Medulla oblongata (tissue), 1 donor: ENCODE data around the gene TTYH3.
"Not testable (repeated sequence)": the region's sequence is repeated elsewhere in the genome, so short reads cannot be mapped to it uniquely, and the experiment has no call there.

Experiments
- DNase-seq: peaks from one replicate; pipeline ENCODE4 v3.0.0-alpha.2; 2015; ENCODE audit errors: extremely low spot score

Gene TTYH3

DNA sequence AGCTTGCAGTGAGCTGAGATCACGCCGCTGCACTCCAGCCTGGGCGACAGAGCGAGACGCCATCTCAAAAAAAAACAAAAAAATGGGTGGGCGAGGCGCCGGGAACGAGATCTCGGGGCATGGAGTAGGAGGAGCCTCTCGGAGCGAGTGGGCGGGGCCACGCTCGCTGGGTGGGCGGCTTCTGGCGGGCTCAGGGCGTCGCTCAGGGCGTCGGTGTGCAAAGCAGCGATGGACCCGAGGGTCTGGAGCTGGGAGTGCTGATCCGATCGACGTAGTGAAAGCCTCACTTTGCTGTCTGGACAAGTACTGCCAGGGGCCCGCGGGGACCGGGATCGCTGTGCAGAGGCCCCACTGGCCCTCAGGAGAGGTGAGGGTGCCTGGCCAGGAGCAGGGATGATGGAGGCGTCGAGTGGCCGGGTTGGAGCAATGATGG is 33.6 kb downstream of the TTYH3 start:
- no peak for DNase-seq

DNA sequence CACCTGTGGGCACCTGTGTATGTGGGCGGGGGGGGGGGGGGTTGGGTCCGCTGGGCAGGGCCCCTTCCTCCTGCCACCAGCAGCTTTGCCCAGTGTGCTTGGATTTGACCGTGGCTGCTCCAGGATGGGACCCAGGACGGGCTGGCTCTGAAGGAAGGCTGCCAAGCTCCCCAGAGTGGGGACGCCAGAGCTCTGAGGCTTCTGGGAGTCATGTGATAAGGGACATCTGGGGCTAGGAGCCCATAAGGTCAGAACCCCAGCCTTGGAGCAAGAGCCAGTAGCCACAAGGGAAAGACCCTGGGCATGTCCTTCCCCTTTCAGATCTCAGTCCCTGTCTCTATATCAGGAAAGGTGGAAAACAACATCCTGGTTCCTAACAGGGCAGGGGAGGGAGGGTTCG is 34.4 kb downstream of the TTYH3 start:
- no peak for DNase-seq

DNA sequence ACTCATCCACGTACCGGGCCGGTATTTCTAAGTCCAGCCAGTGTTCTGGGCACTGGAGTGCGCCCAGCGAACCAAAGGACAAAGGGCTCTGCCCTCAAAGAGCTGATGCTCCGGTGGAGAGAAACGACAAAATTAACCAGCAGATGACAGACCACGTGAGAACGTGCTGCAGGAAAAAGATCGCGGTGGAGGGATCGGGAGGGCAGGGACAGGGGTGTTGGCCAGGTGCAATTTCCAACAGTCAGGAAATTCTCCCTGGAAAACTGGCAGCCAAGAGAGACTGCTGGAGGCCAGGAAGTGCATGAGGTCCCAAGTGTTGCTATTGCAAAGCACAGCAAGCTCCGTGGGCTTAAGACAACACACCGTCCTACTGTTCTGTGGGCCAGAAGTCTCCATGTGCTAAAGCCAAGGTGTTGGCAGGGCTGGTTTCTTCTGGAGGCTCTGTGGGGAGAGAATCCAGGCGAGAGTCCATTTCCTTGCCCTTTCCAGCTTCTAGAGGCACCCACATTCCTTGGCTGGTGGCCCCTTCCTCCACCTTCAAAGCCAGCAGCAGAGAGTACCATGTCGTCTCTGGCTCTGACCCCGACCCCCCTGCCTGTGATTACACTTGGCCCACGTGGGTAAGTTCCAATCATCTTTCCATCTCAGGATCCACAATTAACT is 34.9 kb downstream of the TTYH3 start:
- DNase-seq, result no peak

DNA sequence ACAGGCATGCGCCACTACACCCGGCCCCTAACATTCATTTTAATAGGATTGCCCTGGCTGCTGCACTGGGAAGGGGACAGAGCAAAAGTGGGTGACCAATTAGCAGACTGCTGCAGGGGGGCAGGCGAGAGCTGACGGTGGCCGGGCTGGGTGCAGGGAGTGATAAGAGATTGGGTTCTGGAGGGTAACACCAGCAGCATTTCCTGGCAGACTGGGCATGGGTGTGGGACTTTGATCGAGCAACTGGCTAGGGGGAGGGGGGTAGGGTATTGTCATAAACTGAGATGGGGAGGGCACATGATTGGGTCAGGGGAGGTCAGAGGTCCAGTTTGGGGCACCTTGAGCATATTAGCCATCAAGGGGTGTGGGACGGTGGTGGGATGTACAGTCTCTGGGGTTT is 36.1 kb downstream of the TTYH3 start:
- no peak for DNase-seq

DNA sequence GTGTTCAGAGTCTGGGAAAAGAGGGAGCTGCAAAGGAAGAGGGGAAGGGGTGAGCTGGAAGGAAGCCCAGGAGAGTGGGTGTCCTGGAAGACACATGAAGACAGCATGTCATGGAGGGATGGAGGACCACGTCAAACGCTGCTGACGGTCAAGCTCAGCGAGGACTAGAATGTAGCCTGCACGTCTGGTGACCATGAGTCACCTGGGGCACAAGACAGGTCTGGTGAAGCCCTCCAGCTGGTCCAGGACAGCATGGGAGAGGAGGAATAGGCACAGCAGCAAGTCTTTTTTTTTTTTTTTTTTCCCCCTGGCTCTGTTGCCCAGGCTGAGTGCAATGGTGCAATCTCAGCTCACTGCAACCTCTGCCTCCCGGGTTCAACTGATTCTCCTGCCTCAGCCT is 36.6 kb downstream of the TTYH3 start:
- no peak for DNase-seq

DNA sequence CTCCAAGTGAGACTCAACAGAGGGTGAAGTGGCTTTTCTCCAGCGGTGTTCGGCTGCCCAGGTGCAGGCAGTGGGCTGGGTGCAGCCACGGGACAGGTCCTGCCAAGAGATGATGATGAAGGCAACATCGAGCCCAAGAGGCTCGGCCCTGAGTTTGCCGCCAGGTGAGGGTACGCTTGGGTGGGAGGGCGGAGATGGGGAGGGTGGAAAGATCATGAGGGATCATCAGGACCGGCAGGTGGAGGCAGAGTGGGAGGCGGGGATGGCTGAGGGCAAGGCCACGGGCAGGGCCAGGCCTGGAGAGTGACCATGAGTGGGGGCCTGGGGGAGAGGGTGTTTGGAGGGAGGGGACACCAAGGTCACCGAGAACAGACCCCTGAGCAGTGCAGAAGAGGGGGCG is 38.4 kb downstream of the TTYH3 start:
- DNase-seq, result no peak

DNA sequence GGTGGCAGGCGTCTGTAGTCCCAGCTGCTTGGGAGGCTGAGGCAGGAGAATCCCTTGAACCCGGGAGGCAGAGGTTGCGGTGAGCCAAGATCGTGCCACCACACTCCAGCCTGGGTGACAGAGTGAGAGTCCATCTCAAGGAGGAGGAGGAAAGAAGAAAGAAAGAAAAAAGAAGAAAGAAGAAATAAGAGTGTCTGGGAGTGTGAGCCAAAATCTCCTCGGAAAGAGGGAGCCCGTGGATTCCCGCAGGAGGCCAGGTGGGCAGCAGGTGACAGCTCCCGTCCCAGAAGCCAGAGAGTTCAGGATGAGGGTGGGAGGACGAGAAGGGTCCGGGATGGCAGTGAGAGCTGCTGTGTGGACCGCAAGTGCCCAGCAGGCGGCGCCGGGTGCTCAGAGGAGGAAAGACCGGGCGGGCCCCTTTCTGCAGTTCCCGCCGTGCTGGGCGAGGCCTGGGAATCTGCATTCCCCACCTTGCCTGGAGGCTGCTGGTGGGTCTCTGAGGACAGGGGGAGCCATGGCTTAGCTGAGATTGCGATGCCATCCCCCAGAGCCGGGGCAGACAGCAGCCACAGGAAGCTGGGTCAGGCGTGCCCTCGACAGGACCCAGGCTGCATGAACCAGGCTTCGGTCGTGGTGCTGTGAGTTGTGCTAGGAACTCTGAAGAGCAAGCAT is 39.1 kb downstream of the TTYH3 start:
- peak; percentile 66 for DNase-seq

DNA sequence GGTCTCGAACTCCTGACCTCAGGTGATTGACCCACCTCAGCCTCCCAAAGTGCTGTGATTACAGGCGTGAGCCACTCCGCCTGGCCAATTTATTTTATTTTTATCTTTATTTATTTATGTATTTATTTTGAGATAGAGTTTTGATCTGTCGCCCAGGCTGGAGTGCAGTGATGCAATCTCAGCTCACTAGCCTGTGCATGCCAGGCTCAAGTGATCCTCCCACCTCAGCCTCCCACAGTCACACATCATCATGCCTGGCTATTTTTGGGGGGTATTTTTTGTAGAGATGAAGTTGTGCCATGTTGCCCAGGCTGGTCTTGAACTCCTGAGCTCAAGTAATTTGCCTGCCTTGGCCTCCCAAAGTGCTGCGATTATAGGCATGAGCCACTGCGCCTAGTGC is 41.4 kb downstream of the TTYH3 start:
- DNase-seq, result not testable (repeated sequence)

DNA sequence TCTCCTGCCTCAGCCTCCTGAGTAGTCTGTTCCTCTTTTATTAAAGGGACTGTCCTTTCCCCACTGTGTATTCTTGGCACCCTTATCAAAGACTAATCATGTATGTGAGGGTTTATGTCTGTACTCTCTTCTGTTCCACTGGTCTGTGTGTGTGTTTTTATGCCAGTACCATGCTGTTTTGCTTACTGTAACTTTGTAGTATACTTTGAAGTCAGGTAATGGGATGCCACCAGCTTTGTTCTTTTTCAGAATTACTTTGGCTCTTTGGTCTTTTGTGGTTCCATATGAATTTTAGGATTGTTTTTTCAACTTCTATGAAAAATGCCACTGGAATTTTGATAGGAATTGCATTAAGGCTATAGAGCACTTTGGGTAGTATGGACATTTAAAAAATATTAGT is 42.1 kb downstream of the TTYH3 start:
- DNase-seq, result no peak

DNA sequence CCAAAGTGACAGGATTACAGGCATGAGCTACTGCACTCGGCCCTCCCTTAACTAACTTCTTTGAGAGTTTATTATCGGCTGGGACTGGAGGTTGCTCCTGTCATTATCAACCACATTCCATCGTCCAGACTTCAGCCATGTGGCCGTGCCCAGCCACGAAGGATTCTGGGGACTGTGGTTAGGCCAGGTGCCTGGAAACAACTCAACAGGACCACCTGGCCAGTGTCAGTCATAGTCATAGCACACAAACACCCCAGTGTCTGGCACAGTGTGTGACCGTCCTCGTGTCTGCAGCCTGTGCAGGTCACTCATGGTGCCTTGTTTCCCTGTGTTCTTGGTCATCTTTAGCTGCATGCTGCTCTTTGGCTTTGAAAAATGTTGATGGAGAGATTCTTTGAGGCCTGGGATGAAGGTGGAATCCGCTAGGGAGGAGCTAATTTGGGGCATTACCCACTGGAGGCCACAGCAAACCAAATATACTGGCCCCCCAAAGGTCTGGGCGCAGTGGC is 43.5 kb downstream of the TTYH3 start:
- DNase-seq, result no peak

DNA sequence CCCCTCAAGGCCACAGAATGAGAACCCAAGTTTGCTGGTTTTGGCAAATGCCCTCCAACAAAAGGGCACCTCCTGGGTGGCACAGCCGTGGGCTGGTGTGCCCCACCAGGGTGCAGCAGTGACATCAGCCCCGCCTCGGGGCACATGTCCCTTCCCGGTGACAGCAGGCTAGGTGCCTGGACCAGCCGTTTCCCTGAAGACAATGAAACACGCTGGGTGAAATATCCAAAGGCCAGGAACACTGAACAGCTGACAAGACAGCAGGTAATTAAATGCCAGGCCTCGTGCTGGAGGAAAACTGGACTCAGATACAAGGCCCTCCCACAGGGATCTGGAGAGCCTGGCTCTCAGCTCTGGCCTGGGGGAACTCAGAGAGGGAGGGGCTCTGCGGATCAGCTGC is 44.8 kb downstream of the TTYH3 start:
- not testable (repeated sequence) for DNase-seq

DNA sequence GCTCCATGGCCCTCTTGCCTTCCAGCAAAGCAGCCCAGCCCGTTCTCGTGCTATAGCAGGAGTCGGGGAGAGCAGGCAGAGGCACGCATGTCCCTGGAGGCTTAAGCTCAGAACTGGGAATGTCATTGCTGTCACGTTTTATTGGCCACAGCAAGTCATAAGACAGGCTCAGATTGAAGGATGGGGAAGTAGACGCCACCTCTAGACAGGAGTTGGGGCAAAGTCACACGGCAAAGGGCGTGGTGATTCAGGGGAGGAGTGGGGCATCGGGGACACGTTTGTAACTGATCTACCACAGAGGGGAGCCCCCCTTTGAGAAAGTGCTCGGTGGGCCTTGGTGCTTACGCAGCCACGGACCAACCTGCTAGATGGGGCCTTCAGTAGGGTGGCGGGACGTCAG is 46.7 kb downstream of the TTYH3 start:
- not testable (repeated sequence) for DNase-seq

DNA sequence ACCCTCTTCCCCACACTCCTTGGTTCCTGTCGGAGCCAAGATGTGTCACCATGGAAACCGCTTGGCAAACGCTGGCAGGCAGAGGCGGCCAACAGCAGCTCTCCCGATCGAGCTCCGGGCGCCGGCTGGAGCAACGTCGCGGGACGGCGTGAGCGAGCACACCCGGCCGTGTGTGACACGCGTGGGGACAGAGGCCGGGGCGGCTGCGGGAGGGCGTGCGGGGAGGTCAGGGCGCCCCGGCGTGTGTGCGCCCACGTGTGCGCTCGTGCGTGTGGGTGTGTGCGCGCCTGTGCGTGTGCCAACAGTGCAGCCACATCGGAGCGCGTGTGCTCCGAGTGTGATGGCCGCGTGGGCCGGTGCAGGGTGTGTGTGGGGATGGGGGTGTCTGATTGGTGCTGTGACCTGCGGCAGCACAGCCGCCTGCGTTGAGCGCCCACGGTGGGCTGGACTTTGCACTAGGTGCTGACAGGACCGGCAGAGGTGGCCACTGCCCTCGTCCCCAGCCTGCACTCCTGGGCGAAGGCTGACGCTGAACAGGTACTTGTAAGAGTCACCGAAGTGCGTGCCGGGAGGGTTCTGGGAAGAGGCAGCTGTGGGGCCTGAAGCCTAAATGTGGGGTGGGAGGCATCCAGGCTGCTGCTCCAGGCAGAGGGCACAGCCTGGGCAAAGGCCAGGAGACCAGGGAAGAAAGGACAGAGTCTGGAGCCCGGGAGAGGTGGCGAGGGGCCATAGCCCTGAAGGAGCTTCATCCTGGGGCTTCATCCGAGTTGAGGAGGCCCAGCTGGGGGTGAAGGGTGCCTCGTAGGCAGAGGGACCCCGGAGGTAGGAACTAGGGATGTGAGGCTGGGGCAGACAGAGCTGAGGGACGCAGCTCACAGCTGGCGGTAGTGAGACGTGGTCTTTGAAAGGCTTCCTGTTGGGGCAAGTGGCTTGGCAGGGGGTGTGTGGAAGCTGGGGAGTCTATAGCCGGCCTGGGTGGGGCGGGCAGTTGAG is 47.6 kb downstream of the TTYH3 start:
- not testable (repeated sequence) for DNase-seq

DNA sequence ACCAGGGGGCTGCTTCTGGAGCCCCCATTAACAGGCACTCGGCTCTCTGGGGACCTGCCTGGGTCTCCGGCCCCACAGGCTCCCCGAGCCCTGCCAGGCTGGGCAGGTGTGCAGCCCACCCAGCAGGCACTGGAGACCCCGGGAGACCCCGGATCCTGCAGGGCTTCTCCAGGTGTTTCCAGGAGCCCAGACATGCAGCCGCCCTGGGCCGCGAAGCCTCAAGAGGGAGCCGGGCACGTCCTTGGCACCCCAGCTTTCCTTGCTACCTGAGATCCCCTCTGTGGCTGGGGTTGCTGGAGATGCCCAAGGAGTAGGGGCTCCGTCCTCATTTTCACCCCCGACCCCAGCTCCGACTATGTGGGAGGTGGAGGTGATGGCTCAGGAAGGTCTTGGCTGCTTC is 48.5 kb downstream of the TTYH3 start:
- no peak for DNase-seq

DNA sequence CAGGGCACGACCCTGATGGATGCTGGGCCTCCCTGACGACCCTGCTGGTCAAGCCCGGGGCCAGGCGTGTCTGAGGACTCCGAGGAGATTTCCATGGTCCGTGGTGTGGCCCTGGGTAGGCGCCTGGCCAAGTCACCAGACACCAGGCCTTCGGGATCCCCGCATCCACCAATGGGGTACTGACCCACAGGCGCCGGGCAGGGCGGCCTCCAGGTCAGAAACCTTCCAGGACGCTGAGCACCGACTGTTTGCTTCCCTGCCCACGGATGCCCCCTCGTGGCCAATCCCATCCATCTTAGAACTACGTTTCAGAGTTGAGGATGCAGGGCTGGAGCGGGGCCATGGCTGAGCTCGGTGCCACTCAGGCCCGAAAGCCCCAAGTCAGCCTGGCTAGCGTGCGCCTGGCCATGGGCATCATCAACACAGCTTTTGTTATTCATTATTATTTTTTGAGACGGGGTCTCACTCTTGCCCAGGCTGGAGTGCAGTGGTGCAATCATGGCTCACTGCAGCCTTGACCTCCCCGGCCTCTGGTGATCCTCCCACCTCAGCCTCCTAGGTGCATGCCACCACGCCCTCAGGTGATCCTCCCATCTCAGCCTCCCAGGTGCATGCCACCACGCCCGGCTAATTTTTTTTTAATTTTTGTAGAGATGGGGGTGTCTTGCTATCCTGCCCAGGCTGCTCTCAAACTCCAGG is 49.2 kb downstream of the TTYH3 start:
- DNase-seq, result peak; percentile 91

DNA sequence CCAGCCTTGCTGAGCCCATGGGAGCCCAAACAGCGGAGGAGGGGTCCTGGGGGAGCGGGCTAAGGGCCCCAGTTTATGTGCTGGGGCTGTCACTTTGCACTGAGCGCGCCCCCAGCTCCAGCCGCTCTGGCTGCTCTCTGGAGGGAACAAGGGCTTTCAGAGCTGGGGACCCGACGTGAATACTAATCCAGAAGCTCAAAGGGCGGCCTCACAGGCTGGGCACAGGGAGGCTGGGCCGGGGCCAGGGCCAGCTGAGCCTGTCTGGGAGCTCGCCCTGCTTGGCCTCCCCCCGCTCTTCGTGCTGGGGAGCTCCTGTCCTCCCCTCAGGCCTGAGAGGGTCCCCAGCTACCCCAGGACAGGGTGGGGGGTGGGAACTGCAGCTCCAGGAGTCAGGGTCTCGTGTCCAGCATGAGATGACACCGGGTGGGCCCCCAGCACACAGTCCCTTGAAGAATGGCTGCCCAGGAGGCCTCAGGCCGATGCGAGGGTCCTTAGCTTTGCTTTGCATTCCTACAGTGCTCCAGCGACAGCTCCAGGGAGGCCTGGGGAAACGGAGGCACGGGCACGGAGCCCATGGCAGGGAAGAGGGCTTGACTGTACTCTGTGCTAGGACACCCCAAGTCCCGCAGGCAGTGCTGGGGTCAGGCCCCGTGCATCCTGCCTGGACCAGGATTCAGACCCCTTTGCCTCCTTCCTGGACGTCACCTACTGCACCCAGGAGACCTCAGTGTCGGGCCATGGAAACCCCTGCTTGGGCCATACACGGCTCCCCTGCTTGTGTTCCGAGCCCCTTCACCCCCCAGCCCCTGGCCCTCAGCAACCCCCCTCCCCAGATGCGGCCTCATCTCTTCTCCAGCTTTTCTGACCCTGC is 50.4 kb downstream of the TTYH3 start:
- DNase-seq, result peak; percentile 97

DNA sequence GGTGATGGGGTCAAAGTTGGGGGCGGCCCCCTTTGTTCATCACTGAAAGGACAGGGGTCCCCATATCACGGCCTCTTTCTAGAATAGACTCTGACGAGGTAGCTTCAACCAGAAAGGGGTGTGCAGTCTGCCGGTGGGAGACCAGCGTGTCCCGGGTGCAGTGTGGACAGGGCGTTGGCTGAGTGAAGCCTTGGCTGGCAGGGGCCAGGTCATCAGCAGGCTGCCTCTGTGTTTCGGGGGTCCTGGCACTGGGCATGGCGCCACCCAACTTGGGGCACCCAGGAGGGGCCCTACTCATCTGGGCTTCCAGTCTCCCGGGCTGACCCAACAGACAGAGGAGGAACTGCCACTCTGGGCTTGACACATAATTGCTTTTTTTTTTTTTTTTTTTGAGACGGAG is 52.7 kb downstream of the TTYH3 start:
- DNase-seq, result no peak

DNA sequence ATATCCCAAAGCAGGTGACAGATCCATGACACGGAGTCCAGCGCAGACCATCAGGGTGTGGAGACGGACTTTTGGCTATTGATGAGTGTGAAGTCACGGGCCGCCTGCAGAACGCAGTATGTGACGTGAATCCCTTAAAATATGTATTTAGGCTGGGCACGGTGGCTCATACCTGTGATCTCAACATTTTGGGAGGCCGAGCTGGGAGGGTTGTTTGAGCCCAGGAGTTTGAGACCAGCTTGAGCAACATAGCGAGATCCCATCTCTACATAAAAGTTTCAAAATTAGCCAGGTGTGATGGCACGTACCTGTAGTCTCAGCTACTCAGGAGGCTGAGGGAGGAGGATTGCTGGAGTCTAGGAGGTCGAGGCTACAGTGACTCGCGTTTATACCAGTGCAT is 54.3 kb downstream of the TTYH3 start:
- no peak for DNase-seq

DNA sequence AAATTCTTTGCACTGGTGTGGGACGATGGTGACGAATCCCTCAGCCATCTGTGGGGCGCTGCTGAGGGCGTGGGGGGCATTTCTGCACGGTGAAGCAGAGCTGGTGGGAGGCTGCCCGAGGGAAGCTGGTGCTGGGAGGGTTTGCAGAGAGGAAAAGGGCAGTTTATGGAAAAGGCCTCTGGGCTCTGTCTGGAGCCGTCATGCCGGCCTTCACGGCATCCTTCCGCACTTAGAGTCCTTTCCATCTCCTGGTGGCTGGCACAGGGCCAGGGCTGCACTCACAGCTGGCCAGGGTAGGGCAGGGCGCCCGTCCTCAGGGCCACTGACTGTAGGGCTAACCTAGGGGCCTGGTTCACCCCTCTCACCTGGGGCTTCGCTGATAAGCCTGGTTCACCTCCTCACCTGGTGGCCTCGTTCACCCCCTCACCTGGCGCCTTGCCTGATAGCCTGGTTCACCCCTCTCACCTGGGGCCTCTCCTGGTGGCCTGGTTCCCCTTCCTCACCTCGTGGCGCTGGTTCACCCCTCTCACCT is 55.6 kb downstream of the TTYH3 start:
- no peak for DNase-seq

DNA sequence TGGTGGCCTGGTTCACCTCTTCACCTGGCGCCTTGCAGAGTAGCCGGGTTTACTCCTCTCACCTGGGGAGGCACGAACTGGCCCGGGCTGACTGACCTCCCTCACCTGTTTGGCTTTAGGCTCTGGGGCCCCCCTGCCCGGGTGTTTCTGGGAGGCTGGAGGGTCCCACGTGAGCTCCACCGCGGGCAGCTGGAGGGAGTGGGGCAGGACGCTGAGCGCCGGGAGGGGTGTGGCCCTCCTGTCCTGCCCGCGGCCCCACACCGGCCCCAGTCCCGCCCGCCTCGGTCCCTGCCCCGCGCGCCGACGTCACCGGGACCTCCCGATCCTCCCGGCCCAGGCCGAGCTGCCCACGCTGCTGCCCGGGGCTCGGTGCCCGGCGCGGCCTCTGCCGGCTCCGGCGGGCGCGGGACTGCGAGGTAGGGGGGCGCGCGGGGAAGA is 56.1 kb downstream of the TTYH3 start, which contains the start of gene AMZ1:
Gene AMZ1, plus strand, starts transcription at position 322 of the 438 bp plus-strand sequence. CDS start 12,250 bp downstream, outside the sequence.
- no peak for DNase-seq
